H1 (cell line): ENCODE data around the gene NAV2. TPM values are rescaled to one million over a fixed set of nuclear protein-coding genes. Genes with fewer than 3 reads are reported as not detected.

Experiments
- CTCF ChIA-PET: fragments of 300-600 bp; sonication (Branson Sonifier 250); formaldehyde crosslinking; loops from one replicate; lab custom pipeline; 2021; ENCODE audit not compliant: partially characterized antibody; lab: Charles Lee
- POLR2A ChIA-PET: fragments of 300-600 bp; sonication (Branson Sonifier 250); formaldehyde crosslinking; loops from one replicate; lab custom pipeline; 2021; ENCODE audit warnings: inconsistent platforms; ENCODE audit not compliant: partially characterized antibody; lab: Charles Lee
- DNase-seq, 2 experiments: peaks; one replicate each; pipeline versions ENCODE4 v3.0.0 to v3.0.0-alpha.2; 2010 to 2022; ENCODE audit warnings: low spot score in 2 of 2, low read depth in 1 of 2, mixed read lengths in 1 of 2
- FAIRE-seq: peaks from 2 replicates; lab custom pipeline; 2011; peaks lifted over from hg19 to GRCh38; lab: Jason Lieb, UNC
- H2AFZ ChIP-seq: 2 replicates; pipeline ENCODE4 v1.8.1; 2012; ENCODE audit warnings: low read length, inconsistent platforms
- H2AK5ac ChIP-seq: 2 replicates; pipeline ENCODE4 v1.6.1; 2013; ENCODE audit warnings: low read depth, low read length
- H2BK120ac ChIP-seq: replicated peaks from 2 replicates; pipeline ENCODE3; 2013; ENCODE audit warnings: low read depth, low read length, inconsistent platforms
- H2BK12ac ChIP-seq: 2 replicates; pipeline ENCODE4 v1.6.1; 2013; ENCODE audit warnings: low read depth, low read length
- H2BK15ac ChIP-seq: 2 replicates; pipeline ENCODE4 v1.6.1; 2013; ENCODE audit warnings: low read length
- H2BK20ac ChIP-seq: 2 replicates; pipeline ENCODE4 v1.6.1; 2013; ENCODE audit warnings: low read length
- H2BK5ac ChIP-seq: 2 replicates; pipeline ENCODE4 v1.6.1; 2013; ENCODE audit warnings: low read depth, low read length
- H3K14ac ChIP-seq: 2 replicates; pipeline ENCODE4 v1.6.1; 2013; ENCODE audit warnings: inconsistent platforms; ENCODE audit not compliant: insufficient read length
- H3K18ac ChIP-seq: 2 replicates; pipeline ENCODE4 v1.6.1; 2013; ENCODE audit warnings: low read length; ENCODE audit errors: extremely low read depth
- H3K23ac ChIP-seq: 2 replicates; pipeline ENCODE4 v1.6.1; 2013; ENCODE audit warnings: inconsistent platforms; ENCODE audit not compliant: insufficient read length
- H3K23me2 ChIP-seq: 2 replicates; pipeline ENCODE4 v1.6.1; 2013; ENCODE audit warnings: low read depth, low read length
- H3K27ac ChIP-seq: 2 replicates; pipeline ENCODE4 v1.6.1; 2011; ENCODE audit warnings: low read depth, low read length, inconsistent platforms
- H3K27me3 ChIP-seq, 4 experiments: replicated peaks in 1 of 4; 1 replicate in 1 of 4; 2 replicates in 3 of 4; pipeline versions ENCODE4 v1.6.1 to v1.8.1; 2011 to 2013; ENCODE audit warnings: low read length in 3 of 4, mild to moderate bottlenecking in 3 of 4, inconsistent platforms in 2 of 4, mixed read lengths in 2 of 4, moderate library complexity in 1 of 4; ENCODE audit not compliant: control insufficient read depth in 3 of 4, insufficient read depth in 3 of 4; ENCODE audit errors: extremely low read depth in 1 of 4
- H3K36me3 ChIP-seq, 4 experiments: 2 replicates each; pipeline versions ENCODE4 v1.6.1 to v1.8.1; 2011 to 2013; ENCODE audit warnings: mild to moderate bottlenecking in 4 of 4, low read length in 3 of 4, moderate library complexity in 2 of 4, control low read depth in 1 of 4, inconsistent platforms in 1 of 4; ENCODE audit not compliant: insufficient read depth in 4 of 4, control insufficient read depth in 2 of 4
- H3K4ac ChIP-seq: replicated peaks from 2 replicates; pipeline ENCODE3; 2013; ENCODE audit warnings: low read length, low read depth, mixed read lengths, inconsistent platforms; ENCODE audit not compliant: insufficient read length
- H3K4me1 ChIP-seq, 4 experiments: replicated peaks in 1 of 4; 1 replicate in 1 of 4; 2 replicates in 3 of 4; pipeline versions ENCODE4 v1.6.1 to v1.8.1; 2011 to 2013; ENCODE audit warnings: low read length in 3 of 4, inconsistent platforms in 2 of 4, mixed read lengths in 1 of 4; ENCODE audit not compliant: insufficient read depth in 4 of 4, control insufficient read depth in 3 of 4
- H3K4me2 ChIP-seq, 2 experiments: 2 replicates each; pipeline versions ENCODE4 v1.6.1 to v1.8.1; 2011 to 2013; ENCODE audit warnings: low read depth in 2 of 2, low read length in 2 of 2, control low read depth in 1 of 2, inconsistent platforms in 1 of 2, mild to moderate bottlenecking in 1 of 2; ENCODE audit not compliant: insufficient read depth in 1 of 2
- H3K4me3 ChIP-seq, 4 experiments: fragments of 200-600, 300-600 bp in 1 of 4; sonication (generic), shearing (Covaris generic), sonication (Bioruptor Twin) in 1 of 4; 2 replicates each; pipeline versions ENCODE4 v1.5.1 to v1.8.1; 2011 to 2016; ENCODE audit warnings: low read length in 4 of 4, low read depth in 3 of 4, control low read depth in 2 of 4, inconsistent platforms in 2 of 4, mild to moderate bottlenecking in 2 of 4, mixed read lengths in 1 of 4, moderate library complexity in 1 of 4; ENCODE audit not compliant: insufficient read depth in 2 of 4; ENCODE audit errors: extremely low read depth in 1 of 4
- H3K56ac ChIP-seq: replicated peaks from 2 replicates; pipeline ENCODE3; 2013; ENCODE audit warnings: low read depth, mild to moderate bottlenecking, mixed read lengths, low read length, inconsistent platforms; ENCODE audit not compliant: insufficient read length
- H3K79me1 ChIP-seq: 2 replicates; pipeline ENCODE4 v1.6.1; 2013; ENCODE audit warnings: low read depth, low read length, control low read depth
- H3K79me2 ChIP-seq, 2 experiments: 2 replicates each; pipeline versions ENCODE4 v1.6.1 to v1.8.1; 2012 to 2013; ENCODE audit warnings: low read length in 2 of 2, mild to moderate bottlenecking in 2 of 2, inconsistent platforms in 1 of 2; ENCODE audit not compliant: insufficient read depth in 2 of 2, control insufficient read depth in 1 of 2
- H3K9ac ChIP-seq, 4 experiments: replicated peaks in 1 of 4; 1 replicate in 1 of 4; 2 replicates in 3 of 4; pipeline versions ENCODE4 v1.6.1 to v1.8.1; 2011 to 2013; ENCODE audit warnings: low read depth in 3 of 4, low read length in 3 of 4, control low read depth in 2 of 4, mild to moderate bottlenecking in 2 of 4, moderate library complexity in 2 of 4, inconsistent platforms in 1 of 4; ENCODE audit errors: extremely low read depth in 1 of 4
- H3K9me3 ChIP-seq, 2 experiments: 2 replicates each; pipeline versions ENCODE4 v1.6.1 to v1.8.1; 2012 to 2013; ENCODE audit warnings: mild to moderate bottlenecking in 2 of 2, moderate library complexity in 2 of 2, control low read depth in 1 of 2, inconsistent platforms in 1 of 2, low read depth in 1 of 2, low read length in 1 of 2, mixed read lengths in 1 of 2; ENCODE audit not compliant: insufficient read depth in 2 of 2
- H4K20me1 ChIP-seq, 2 experiments: replicated peaks in 1 of 2; 2 replicates each; pipeline versions ENCODE3 to v1.8.1; 2011 to 2013; ENCODE audit warnings: inconsistent platforms in 2 of 2, low read length in 2 of 2, mild to moderate bottlenecking in 1 of 2; ENCODE audit not compliant: insufficient read depth in 2 of 2, control insufficient read depth in 1 of 2
- H4K5ac ChIP-seq: 2 replicates; pipeline ENCODE4 v1.6.1; 2013; ENCODE audit warnings: low read length, low read depth, mixed read lengths, inconsistent platforms; ENCODE audit not compliant: insufficient read length
- H4K8ac ChIP-seq: 2 replicates; pipeline ENCODE4 v1.8.0; 2013; ENCODE audit warnings: mild to moderate bottlenecking, moderate library complexity, low read length, inconsistent platforms; ENCODE audit not compliant: insufficient read depth; ENCODE audit errors: extremely low read depth
- H4K91ac ChIP-seq: replicated peaks from 2 replicates; pipeline ENCODE3; 2013; ENCODE audit warnings: low read length, mixed read lengths, inconsistent platforms; ENCODE audit not compliant: insufficient read length
- CTCF ChIP-seq, 3 experiments: IDR thresholded peaks; 1 replicate in 2 of 3; 2 replicates in 1 of 3; pipeline versions ENCODE4 v1.5.1 to v1.6.1; 2011; ENCODE audit warnings: low read length in 3 of 3, mild to moderate bottlenecking in 3 of 3, inconsistent platforms in 2 of 3, low read depth in 1 of 3, moderate library complexity in 1 of 3; ENCODE audit not compliant: insufficient read depth in 1 of 3; ENCODE audit errors: control extremely low read depth in 1 of 3
- RAD21 ChIP-seq, 2 experiments: IDR thresholded peaks in 1 of 2; conservative IDR thresholded peaks in 1 of 2; 2 replicates each; pipeline ENCODE4 v1.6.1; 2011; ENCODE audit warnings: low read depth in 2 of 2, low read length in 2 of 2, improper control_type of control experiment in 1 of 2, inconsistent platforms in 1 of 2, mild to moderate bottlenecking in 1 of 2, moderate library complexity in 1 of 2
- SIN3A ChIP-seq, 2 experiments: IDR thresholded peaks in 1 of 2; conservative IDR thresholded peaks in 1 of 2; 2 replicates each; pipeline ENCODE4 v1.6.1; 2011 to 2012; ENCODE audit warnings: low read length in 2 of 2, improper control_type of control experiment in 1 of 2, low read depth in 1 of 2, mild to moderate bottlenecking in 1 of 2
- SP2 ChIP-seq: IDR thresholded peaks from 2 replicates; pipeline ENCODE4 v1.6.1; 2012; ENCODE audit warnings: mild to moderate bottlenecking, low read length, inconsistent platforms
- TBP ChIP-seq: IDR thresholded peaks from 2 replicates; pipeline ENCODE4 v1.6.1; 2011; ENCODE audit warnings: low read depth, low read length, improper control_type of control experiment
- YY1 ChIP-seq: IDR thresholded peaks from 2 replicates; pipeline ENCODE4 v1.6.1; 2011; ENCODE audit warnings: low read depth, mild to moderate bottlenecking, low read length
- WGBS, 2 experiments: shearing (Covaris generic) in 1 of 2; methylation state at CpG; one replicate each; pipeline versions ENCODE4 v1.1.6 to v1.1.7; 2013 to 2015; ENCODE audit warnings: low lambda C conversion rate in 2 of 2, mixed read lengths in 2 of 2, inconsistent platforms in 1 of 2, low coverage in 1 of 2, missing lambda C conversion rate in 1 of 2; ENCODE audit not compliant: insufficient replicate concordance in 2 of 2, insufficient coverage in 1 of 2, insufficient read length in 1 of 2; ENCODE audit errors: extremely low coverage in 1 of 2, missing lambda C conversion rate in 1 of 2; 5-methylcytosine and 5-hydroxymethylcytosine counted together
- polyA plus RNA-seq, 7 experiments: library from polyadenylated mRNA; depleted of rRNA in 3 of 7; stranded (reverse) in 5 of 7; unstranded in 2 of 7; fragments of >200 nt in 5 of 7; fragments of 200-250 nt in 2 of 7; gene quantifications; 1 replicate in 5 of 7; 2 replicates in 1 of 7; 4 replicates in 1 of 7; pipeline versions ENCODE4 v1.2.1 to v1.2.3, GENCODE V29; 2011 to 2013; ENCODE audit warnings: missing spikeins in 2 of 7, mixed read lengths in 2 of 7
- total RNA-seq: library from RNA; stranded (reverse); fragmentation: NEBNext Ultra II Directional; extraction: Animal tissue kit (Norgen Biotek cat#: 25700); gene quantifications from 2 replicates; pipeline ENCODE4 v1.2.1, GENCODE V29; 2021

The NAV2 gene
- total and polyA plus RNA-seq, 2 of the 8 experiments (the other 6 are each of a cell fraction or from before 2014, with no cell fraction given), result 35.6 to 73.6 TPM

GRCh38 chr11:19742588-19743292 lies 30.1 kb downstream of the NAV2 start:
- no peak overlapping the region for H3K27ac ChIP-seq
- H2BK12ac ChIP-seq, result 0 out of 2 replicates have a peak overlapping the region, but pooled peaks have one; percentile 35
- no peak overlapping the region for H2AK5ac ChIP-seq
- H3K4me3 ChIP-seq, result no peak overlapping the region
- TF ChIP-seq SIN3A (conservative IDR thresholded peaks at IDR 0.05 in 1 of 2, IDR thresholded peaks at IDR 0.05 in 1 of 2; ENCODE audit: low read depth in 1 of 2, low read length in 2 of 2) (0 out of 4 replicates have a peak, but pooled peaks of 1 of the 2 experiments have one; percentile 47), TBP (no peak), RAD21 (IDR thresholded peaks at IDR 0.05 in 1 of 2, conservative IDR thresholded peaks at IDR 0.05 in 1 of 2; ENCODE audit: low read depth in 2 of 2, low read length in 2 of 2) (peak; percentile 93 to 97), YY1 (peak; percentile 68; the same call in 1 of the 2 replicates), CTCF (IDR thresholded peaks at IDR 0.05; ENCODE audit: control extremely low read depth in 1 of 3, insufficient read depth in 1 of 3, low read depth in 1 of 3, low read length in 3 of 3) (peak; percentile 76 to 97 (median 91)), SP2 (no peak)
- no peak overlapping the region for H2BK20ac ChIP-seq
- peak; percentile 96 for FAIRE-seq
- H2BK5ac ChIP-seq, result no peak overlapping the region
- peaks cover 0 to 12% (median 3%) of the 10 kb centered on the region in 4 experiments; a peak in 2 of 7 replicates for H3K4me1 ChIP-seq
- no peak overlapping the region for H3K4ac ChIP-seq
- ChIA-PET POLR2A (interaction anchor here (1.1 to 1.8 kb wide), 2 partner anchors 9 to 11 kb away, joined by 3 to 4 read pairs; no protein-coding TSS in a partner anchor), CTCF (interaction anchor here (0.6 to 2.9 kb wide), 80 partner anchors 8 to 402 kb away, joined by 3 to 104 read pairs (median 5); no protein-coding TSS in a partner anchor)
- H4K20me1 ChIP-seq, result no peaks in the 10 kb centered on the region
- no peak overlapping the region for H4K91ac ChIP-seq
- no peak overlapping the region for H4K5ac ChIP-seq
- no peaks in the 10 kb centered on the region for H3K27me3 ChIP-seq
- no peak overlapping the region for H2BK15ac ChIP-seq
- no peak overlapping the region for H2BK120ac ChIP-seq
- no peaks in the 10 kb centered on the region for H3K36me3 ChIP-seq
- no peak overlapping the region for H3K14ac ChIP-seq
- no peaks in the 10 kb centered on the region for H3K23me2 ChIP-seq
- H3K4me2 ChIP-seq, result no peak overlapping the region
- H3K23ac ChIP-seq, result no peak overlapping the region
- no peak overlapping the region for H3K18ac ChIP-seq
- no peaks in the 10 kb centered on the region for H3K79me2 ChIP-seq
- peak; percentile 49 to 84 for DNase-seq
- H4K8ac ChIP-seq, result no peak overlapping the region
- no peak overlapping the region for H3K56ac ChIP-seq
- WGBS, 2 experiments, result 45% methylated on average over 2 of the region's 2 CpGs; no CpG with 5 or more reads in 1 of the 2 experiments
- no peaks in the 10 kb centered on the region for H3K79me1 ChIP-seq
- no peak overlapping the region for H2AFZ ChIP-seq
- peaks cover 7 to 9% of the 10 kb centered on the region in 2 experiments; a peak in 2 of 4 replicates for H3K9me3 ChIP-seq
- no peak overlapping the region for H3K9ac ChIP-seq
